HG03520 (cell line): ENCODE results near the gene GRIA4.
"Not testable (repeated sequence)": the region's sequence is repeated elsewhere in the genome, so short reads cannot be mapped to it uniquely, and the experiment has no call there.

Source experiments
- ATAC-seq: cut with Tn5 transposase; IDR thresholded peaks from one replicate; pipeline ENCODE4 v1.9.1; 2021; ENCODE audit warnings: mild to moderate bottlenecking, moderate library complexity; ENCODE audit not compliant: unreplicated experiment

Gene GRIA4

DNA sequence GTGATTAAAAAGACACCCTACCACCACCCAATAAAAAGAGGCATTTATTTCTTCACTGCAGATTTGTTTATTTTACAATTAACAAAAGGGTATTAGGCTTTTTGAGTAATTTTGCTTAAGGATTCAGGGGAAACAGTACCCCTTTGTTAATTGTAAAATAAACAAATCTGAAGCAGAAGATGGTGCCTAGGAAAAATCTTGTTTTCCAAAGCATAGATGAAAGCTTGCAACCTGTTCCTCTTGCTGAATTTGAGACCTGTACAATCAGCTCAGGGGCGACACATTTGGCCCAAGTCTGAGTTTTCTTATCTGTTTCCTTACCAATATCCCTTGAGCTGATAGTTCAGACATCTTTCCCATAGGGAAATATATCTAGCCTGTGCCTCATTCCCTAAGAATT, 171.9 kb downstream of the GRIA4 start:
- ATAC-seq, result no peak

DNA sequence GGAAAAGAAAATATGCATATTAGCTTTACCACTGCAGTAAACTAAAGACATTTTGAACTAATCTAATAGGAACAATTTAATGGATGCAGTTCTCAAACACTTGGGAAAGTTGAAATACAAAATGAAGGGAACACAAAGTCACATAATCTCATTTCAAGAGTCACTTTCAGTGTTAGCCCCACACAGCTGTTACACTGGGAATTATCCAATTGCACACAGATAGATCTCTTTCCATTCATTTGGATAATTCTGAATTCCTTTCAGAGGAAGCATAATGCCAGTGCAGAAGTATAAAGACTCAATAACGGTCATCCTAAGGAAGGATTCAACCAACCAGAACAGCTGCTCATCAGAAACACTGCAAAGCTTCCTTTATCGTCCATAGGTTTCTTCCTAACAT, 173.3 kb downstream of the GRIA4 start:
- no peak for ATAC-seq

DNA sequence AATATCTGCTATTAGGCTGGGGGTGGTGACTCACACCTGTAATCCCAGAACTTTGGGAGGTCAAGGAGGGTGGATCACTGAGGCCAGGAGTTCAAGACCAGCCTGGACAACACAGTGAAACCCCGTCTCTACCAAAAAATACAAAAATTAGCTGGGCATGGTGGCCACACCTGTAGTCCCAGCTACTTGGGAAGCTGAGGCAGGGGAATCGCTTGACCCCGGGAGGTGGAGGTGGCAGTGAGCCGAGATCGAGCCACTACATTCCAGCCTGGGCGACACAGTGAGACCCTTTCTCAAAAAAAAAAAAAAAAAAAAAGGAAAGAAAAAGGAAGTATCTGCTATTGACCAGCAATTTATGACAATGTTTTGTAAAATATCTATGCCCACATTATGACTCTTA, 176.0 kb downstream of the GRIA4 start:
- not testable (repeated sequence) for ATAC-seq

DNA sequence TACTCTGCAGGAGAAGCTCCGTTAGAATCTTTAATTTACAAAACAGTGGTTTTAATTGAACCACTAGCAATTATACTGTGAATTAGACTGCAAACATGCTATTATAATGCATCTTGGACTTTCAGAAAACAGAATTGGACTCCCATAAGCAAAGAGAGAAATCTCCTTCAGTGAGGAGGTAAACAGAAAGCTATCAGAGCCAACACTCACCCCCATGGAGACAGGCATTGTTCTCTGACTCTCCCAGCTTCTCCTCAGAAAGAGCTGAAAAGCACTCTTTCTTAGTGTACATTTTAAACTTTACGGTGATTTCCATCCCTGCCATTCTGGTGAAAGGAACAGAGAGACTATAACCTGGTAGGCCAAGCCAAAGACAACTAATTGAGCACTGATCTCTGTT, 176.9 kb downstream of the GRIA4 start:
- ATAC-seq, result no peak

DNA sequence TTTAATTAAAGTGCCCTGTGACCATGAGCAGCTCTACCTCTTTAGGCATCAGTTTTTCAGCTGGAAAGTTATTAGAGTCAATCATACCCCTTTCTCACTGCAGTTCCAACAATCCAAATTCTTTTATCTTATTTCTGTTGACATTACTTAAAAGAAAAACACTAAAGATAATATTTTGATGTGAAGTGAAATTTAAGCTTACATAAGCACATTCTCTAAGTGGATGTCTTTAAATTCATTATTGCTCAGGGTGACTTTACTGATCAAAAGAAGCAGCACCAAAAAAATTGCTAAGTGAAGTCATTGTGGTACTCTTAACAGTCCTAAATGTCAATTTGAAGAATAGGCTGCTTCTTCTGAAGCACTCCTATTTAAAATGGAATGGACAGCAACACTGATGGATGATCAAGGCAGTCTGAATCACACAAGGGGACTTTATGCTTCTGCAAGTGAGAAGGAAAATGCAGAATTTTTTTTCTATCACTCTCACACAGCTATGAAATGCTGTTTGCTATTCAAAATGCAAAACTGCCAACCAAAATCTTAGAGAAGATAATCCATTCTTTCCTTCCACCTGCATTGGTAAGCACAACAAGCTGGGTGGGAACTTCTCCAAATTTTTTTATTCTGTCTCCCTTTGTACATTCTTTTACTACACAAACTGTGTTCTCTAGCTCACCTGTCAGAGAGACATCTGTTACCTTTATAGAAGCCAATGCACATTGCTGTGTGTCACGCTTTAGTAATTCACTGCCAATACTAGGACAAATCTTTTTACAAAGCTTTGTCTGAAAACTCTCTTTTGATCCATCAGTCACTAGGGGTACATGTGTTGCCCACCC, 179.9 kb downstream of the GRIA4 start:
- ATAC-seq, result no peak

DNA sequence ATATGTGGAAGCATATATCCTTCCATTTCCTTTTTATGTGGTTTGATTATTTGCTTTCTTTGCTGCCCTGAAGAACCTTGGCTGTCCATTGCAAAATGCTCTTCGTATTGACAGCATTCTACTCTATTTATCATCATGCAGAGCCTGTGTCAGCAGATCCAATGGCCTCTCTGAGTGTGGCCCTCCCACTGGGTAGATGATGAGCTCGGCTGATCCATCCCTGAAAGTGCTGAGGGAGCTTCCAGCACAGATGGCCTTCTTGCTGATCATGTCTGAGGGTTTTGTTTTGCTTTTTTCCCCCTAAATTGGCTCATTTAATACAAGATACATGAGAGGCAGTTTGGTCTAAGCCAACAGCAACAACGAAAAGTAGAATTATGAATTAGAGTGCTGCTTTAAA, 181.0 kb downstream of the GRIA4 start:
- ATAC-seq, result no peak

DNA sequence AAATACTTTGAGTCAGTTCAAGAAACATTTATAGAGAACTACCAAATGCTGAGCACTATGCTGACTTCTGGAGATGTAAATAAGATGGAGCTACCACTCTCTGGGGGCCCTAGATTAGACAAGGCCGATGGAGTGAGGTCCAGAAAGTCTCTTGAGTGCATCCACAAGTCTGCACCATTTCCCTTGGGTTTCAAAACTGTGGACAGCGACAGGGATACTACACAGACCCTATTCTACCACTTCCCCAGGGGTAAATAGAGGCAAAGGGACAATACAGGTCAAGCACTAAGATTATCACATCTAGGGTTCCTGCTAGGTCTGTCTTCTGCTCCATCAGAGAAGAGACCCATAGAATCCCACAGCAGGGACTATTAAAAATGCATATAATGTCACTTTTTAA, 183.2 kb downstream of the GRIA4 start:
- no peak for ATAC-seq

DNA sequence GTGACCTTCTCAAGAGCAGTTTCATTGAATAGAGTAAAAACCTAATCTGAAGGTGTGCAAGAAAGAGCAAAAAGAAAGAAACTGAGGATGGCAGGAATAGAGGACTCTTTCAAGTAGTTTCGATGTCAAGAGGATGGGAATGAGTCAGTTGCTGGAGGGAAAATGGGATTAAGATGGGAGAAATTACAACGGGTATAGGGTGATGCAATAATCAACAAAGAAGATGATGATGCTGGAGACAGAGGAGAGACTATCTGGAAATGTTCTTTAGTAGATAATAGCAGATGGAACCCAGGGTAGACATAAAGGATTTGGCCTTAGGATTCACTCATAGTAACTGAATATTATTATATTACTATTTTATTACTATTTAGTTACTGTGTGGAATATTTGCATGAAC, 189.4 kb downstream of the GRIA4 start:
- no peak for ATAC-seq

DNA sequence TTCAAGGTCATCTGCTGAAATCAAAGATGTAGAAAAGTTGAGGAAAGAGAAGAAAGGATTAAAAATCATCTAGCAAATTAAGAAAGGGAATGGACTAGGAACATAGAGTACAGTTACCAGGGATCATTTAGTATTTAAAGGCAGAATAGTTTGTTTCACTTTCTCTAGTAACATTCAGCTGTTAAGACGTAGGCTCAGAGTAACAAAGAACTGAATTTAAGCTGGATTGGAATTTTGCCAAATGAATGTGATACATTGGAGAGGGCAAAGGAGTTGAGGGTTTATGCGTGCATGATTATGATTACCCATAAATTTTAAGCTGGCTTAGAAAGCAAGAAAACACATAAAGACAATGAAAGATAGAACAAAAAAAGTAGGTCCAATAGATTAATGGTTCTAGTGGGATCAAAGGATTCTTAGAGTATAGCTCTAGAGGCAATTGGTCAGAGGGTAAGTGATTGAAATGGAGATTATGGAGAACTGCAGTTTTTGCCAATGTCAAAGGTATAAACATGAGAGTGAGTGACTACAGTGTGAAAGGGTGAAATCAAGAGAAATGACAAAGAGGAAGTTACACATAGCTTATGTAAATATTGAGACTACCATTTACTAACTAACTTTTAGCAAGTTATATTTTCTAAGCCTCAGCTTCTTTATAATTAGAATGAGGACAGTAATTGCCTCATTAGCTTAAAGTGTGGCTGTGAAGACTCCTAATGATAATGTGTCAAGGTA, 190.0 kb downstream of the GRIA4 start:
- no peak for ATAC-seq

DNA sequence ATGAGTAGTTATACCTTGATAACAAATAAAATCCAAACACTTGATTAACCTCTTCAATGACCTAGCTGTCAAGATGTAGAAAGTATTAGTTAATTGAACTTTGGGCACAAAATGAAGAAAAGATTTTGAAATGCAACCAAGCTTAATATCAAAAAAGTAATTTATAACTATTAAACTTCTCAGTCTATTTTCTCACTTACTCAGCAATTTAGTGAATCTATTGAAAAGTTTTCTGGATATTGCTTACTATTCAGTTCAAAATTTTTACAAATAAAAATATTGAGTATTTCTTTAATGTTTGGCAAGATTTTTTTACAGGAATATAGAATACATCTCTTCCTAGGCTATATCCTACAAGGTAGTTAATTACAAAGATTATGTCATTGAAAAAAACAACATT, 192.5 kb downstream of the GRIA4 start:
- ATAC-seq, result no peak

DNA sequence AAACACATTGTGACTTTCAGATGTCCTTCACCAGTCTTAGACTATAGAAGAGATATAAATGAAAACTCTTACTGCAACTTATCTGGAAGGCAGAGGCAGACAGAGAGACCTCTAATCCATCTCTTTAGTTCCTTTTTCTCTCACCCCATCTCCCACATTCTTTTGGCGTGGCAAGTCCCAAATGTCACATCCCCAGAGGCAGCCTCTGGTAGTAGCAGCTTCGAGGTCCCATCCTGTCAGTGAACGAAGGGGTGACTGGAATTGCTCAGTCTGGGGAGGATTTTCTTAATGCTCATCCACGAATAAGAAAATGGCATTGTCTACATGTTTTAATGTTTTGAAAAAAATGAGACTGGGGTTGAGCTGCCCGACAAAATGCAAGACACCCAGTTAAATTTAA, 201.4 kb downstream of the GRIA4 start:
- ATAC-seq, result no peak

DNA sequence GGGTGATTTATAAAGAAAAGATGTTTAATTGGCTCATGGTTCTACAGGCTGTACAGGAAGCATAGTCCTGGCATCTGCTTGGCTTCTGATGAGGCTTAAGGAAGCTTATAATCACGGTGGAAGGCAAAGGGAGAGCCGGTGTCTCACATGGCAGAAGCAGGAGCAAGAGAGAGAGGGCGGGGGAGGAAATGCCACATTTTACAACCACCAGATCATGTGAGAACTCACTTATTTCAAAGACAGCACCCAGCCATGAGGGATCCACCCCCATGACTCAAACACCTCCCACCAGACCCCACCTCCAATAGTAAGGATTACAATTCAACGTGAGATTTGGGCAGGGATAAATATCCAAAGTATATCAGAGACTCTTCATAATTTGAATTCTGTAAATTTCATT, 211.5 kb downstream of the GRIA4 start:
- no peak for ATAC-seq

DNA sequence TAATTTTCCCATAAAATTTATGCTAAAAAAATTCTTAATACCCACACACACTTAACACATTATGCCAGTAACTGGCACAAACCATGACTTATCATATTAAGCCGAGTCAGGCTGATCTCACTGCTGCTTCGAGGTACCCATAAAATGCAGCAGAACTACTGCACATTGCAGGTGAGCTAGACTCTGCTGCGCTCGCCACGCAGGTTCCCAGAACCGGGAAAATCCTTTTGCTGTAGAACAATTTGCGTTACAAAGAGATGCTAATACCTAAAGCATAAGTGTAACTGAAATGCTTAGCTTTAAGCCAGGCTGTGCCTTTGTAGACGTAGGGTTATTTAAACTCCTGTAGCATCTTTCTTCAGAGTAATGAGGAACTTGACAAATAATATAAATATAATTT, 211.9 kb downstream of the GRIA4 start:
- no peak for ATAC-seq

DNA sequence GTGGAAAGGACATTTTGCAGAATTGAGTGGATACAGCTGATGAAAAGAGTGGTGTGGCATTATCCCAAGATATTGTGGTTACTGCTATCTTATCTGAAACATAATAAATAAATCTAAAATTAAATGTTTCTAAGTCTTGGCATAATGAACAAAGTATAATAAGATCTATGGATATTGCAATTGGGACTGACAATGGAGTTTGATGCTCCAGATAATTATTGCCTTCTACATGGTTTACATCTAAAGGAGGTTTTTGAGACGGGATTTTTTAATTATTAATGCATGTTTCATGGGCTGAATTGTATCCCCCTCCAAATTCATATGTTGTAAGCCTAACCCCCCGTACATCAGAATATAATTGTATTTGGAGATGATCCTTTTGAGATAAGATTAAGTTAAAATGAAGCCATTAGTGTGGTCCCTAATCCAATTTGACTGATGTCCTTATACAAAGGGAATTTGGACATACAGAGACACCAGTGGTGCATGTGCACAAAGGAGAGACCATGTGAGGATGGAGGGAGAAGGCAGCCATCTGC, 213.7 kb downstream of the GRIA4 start:
- ATAC-seq, result no peak

DNA sequence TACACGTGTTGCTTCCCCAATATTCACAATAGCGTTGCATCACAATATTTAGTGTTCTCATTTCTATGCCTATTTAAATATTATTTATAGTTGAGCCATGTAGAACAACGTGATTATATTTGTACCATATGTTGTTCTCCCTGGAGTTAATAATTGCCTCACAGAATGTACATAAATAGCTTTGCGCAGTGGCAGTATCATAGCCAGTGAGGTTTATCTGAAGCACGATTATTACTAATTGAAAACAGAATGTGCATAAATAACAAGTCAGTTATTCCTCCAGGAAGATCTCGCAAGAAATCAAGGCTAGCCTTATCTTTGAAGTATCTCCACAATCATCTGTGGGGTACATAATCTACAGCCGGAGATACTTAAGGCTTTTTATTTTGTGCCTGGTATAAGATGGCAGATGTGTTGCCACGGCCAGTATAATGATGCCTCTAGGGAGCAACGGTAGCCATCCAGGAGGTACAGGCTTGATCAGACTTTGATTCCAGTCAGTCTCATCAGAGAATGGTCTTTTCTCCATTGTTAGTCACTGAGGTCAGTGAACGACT, 214.7 kb downstream of the GRIA4 start:
- no peak for ATAC-seq

DNA sequence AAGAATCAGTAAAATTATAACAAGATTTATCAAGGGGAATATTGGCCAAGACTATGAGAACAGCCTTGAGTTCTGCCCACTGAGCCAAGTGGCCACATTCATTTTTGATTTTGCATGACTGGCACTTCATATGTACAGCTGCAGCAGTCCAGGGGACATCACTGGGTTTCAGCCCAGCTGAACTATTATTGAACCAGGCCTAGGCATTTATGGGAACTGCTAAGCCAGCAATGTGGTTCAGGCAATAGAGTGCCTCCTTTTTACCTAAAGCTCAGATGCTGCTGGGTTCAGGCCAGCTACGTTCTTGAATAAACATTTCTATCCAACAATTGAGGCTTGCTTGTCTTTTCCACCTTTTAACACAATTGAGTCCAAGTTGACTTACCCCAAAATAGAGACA, 215.3 kb downstream of the GRIA4 start:
- ATAC-seq, result no peak

DNA sequence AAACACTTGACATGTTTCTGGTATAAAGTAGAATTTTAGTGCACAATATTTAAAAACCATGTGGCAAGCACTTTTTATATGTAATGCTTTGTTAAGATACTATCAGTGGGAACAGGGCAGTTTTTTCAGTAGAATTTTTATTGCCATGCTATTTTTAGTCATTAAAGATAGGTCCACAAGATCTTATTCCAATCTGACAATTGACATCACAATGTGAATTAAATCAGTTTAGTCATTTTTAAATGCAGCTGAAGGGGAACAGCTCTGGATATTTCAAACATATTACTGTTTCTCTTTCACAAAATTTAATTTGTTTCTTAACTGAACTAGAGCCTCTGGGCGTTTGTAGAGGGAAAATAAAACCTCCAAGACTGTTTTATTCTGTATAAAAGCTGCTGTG, 218.0 kb downstream of the GRIA4 start:
- no peak for ATAC-seq

DNA sequence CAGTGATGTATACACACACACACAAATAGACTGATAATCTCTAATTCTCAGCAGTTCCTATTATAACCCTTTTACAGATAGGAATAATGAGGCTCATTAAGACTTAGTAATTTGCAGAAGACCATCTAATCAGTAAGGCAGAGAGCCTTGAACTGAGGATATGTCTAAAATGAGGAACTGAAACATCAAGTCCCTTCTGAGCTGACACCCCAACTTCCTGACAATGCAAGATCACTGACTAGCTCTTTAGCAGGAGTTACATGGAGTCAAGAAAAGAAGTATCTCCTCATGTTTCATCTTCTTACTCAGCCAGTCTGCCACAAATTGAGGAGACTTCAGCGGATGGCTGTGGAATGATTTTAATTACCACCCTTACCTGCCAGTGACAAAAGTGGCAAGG, 219.2 kb downstream of the GRIA4 start:
- peak; percentile 100 for ATAC-seq

DNA sequence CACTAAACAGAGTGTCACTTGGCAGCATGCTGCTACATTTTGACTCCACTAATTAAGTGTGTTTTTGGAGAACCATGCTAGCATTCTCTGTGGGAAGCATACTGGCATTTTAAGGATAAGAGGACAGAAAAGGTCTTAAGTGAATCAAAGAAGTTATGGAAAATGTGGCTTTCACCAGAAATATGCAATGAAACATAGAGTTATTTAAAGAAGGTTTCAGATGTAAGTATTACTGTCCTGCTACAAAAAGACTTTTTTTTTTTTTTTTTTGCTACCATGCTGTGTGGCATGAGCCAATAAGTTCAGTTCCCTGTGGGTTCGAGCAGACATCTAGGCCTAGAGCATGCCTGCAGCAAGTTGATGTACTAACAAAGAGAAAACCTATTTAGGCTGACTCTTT, 224.6 kb downstream of the GRIA4 start:
- no peak for ATAC-seq

DNA sequence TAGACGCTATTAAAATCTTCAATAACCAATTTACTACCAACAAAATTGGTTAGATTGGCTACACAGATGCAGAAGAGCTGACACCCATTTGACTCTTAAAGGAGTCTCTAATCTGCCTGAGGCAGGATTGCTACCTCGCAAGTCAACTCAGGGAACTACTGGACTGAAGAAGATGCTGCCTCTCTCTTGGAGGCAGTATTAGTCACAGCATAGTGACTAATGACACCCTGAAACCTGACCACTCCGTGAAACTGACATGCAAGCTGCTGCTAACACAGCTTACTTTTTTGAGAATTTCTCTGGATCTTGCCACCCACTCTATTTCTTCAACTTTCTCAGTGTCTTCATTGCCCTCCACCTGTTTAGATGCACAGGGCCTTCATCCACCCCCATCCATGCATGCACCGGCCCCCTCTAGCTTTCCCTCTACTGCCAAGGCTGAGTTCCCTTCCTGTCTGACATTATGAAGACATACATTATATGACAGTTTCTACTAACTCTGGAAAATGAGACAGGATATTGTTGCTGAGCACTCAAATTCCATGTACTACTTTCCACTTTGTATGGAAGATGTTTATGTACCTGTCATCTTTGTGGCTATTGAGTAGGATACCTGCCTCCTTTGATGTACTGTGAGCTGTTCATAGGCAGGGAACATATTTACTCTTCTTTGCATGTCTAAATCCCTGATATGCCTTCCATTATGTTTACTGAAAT, 229.0 kb downstream of the GRIA4 start:
- ATAC-seq, result peak; percentile 77

DNA sequence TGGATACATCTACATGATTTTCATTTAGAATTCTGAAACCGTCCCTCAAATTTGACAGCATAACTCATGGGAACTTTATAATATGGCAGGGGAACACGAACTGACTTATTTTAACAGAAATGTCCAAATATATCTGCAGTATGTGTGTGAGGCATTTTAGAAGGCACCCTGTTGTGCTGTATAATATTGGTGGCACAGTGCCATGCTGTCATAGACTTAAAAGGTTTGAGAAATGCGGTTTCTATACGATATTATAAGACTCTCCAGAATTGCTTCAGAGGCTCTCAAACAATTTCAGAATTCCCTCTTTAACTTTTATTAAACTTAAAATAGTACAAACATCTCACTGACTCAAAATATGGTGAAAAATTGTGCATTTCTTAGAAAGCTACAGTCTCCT, 230.5 kb downstream of the GRIA4 start:
- ATAC-seq, result no peak
